CD4-positive, alpha-beta memory T cell (primary cell): ENCODE results near the gene CMKLR1. TPM values are rescaled to one million over a fixed set of nuclear protein-coding genes. Genes with fewer than 3 reads are reported as not detected.

Source experiments
- CTCF ChIA-PET: fragments of 350-600 bp; sonication (Branson Sonifier 250); formaldehyde crosslinking; loops from one replicate; lab custom pipeline; 2021; ENCODE audit warnings: inconsistent platforms; ENCODE audit not compliant: partially characterized antibody; lab: Charles Lee
- POLR2A ChIA-PET: fragments of 350-600 bp; sonication (Branson Sonifier 250); formaldehyde crosslinking; loops from one replicate; lab custom pipeline; 2021; ENCODE audit not compliant: partially characterized antibody; lab: Charles Lee
- DNase-seq, 5 donors: peaks; one replicate each; pipeline versions ENCODE4 v3.0.0 to v3.0.0-alpha.2; 2020 to 2022; ENCODE audit warnings: mixed read lengths in 1 of 5
- H3K27ac ChIP-seq: one replicate; pipeline ENCODE4 v1.7.0; 2013; ENCODE audit warnings: low read depth, low read length
- H3K27me3 ChIP-seq: 2 replicates; pipeline ENCODE4 v1.7.0; 2013; ENCODE audit warnings: mild to moderate bottlenecking, low read length, moderate library complexity; ENCODE audit not compliant: insufficient read depth
- H3K36me3 ChIP-seq: 2 replicates; pipeline ENCODE4 v1.7.0; 2013; ENCODE audit warnings: mild to moderate bottlenecking, low read length, moderate library complexity; ENCODE audit not compliant: insufficient read depth
- H3K4me1 ChIP-seq: 2 replicates; pipeline ENCODE4 v1.7.0; 2013; ENCODE audit warnings: mild to moderate bottlenecking, low read length, moderate library complexity; ENCODE audit not compliant: insufficient read depth
- H3K4me3 ChIP-seq, 2 donors: one replicate each; pipeline ENCODE4 v1.7.0; 2013; ENCODE audit warnings: low read length in 2 of 2, mild to moderate bottlenecking in 1 of 2
- H3K9me3 ChIP-seq, 2 donors: one replicate each; pipeline ENCODE4 v1.7.0; 2013; ENCODE audit warnings: low read length in 2 of 2, control low read depth in 1 of 2; ENCODE audit not compliant: control insufficient read depth in 1 of 2
- H3K27ac Mint-ChIP-seq, 7 donors: one replicate each; pipeline ENCODE4 v1.8.0; 2020 to 2021; ENCODE audit warnings: mixed read lengths in 7 of 7, mild to moderate bottlenecking in 6 of 7, inconsistent platforms in 3 of 7, moderate library complexity in 3 of 7
- H3K27me3 Mint-ChIP-seq, 2 donors: one replicate each; pipeline ENCODE4 v1.8.0; 2020 to 2021; ENCODE audit warnings: mixed read lengths in 2 of 2
- H3K36me3 Mint-ChIP-seq, 2 donors: one replicate each; pipeline ENCODE4 v1.8.0; 2020 to 2021; ENCODE audit warnings: mixed read lengths in 2 of 2, inconsistent platforms in 1 of 2, mild to moderate bottlenecking in 1 of 2
- H3K4me1 Mint-ChIP-seq, 4 donors: one replicate each; pipeline ENCODE4 v1.8.0; 2020 to 2021; ENCODE audit warnings: mixed read lengths in 4 of 4, mild to moderate bottlenecking in 1 of 4
- H3K4me3 Mint-ChIP-seq, 8 donors: one replicate each; pipeline ENCODE4 v1.8.0; 2020 to 2021; ENCODE audit warnings: mixed read lengths in 8 of 8, mild to moderate bottlenecking in 7 of 8, moderate library complexity in 6 of 8, inconsistent platforms in 3 of 8
- H3K9me3 Mint-ChIP-seq, 8 donors: one replicate each; pipeline ENCODE4 v1.8.0; 2020 to 2021; ENCODE audit warnings: mixed read lengths in 8 of 8, mild to moderate bottlenecking in 5 of 8, inconsistent platforms in 3 of 8, moderate library complexity in 1 of 8
- intact Hi-C: fragments of 100-400 bp; cut with micrococcal nuclease; formaldehyde crosslinking; loops from one replicate; pipeline ENCODE4 v1.15.1; 2023
- polyA plus RNA-seq, 2 donors: library from polyadenylated mRNA; unstranded; fragments of 300-500 nt; fragmentation: Illumina TruSeq; gene quantifications; one replicate each; pipeline ENCODE4 v1.2.3, GENCODE V29; 2021
- total RNA-seq, 2 experiments: library from RNA; stranded (reverse); gene quantifications; one replicate each; pipeline ENCODE4 v1.2.3, GENCODE V29; 2021

CMKLR1 gene
- total and polyA plus RNA-seq, 4 experiments from 2014 or later = 0.08 to 0.94 (median 0.87) TPM; not detected in 1

GRCh38 chr12:108379823-108380222 is 40.7 kb upstream of the CMKLR1 start:
- peaks cover 9% of the 10 kb centered on the region in 2 donors for H3K27me3 Mint-ChIP-seq
- peaks cover 0 to 3% of the 10 kb centered on the region in 2 donors for H3K36me3 Mint-ChIP-seq
- H3K36me3 ChIP-seq = no peaks in the 10 kb centered on the region
- CTCF ChIA-PET = interaction anchor here (0.9 kb wide), 1 partner anchor 11 kb away, joined by 3 read pairs; no protein-coding TSS in a partner anchor
- no peak overlapping the region for H3K4me3 Mint-ChIP-seq
- peaks cover 2 to 31% (median 18%) of the 10 kb centered on the region in 8 donors for H3K9me3 Mint-ChIP-seq
- H3K27me3 ChIP-seq = no peaks in the 10 kb centered on the region
- no peaks in the 10 kb centered on the region for H3K9me3 ChIP-seq
- H3K27ac ChIP-seq = no peak overlapping the region
- H3K4me1 Mint-ChIP-seq = no peaks in the 10 kb centered on the region
- no peak overlapping the region for H3K27ac Mint-ChIP-seq
- POLR2A ChIA-PET = no interaction called here
- no peak for DNase-seq
- no peak overlapping the region for H3K4me3 ChIP-seq
- no peaks in the 10 kb centered on the region for H3K4me1 ChIP-seq
- intact Hi-C loops = no loop called here

GRCh38 chr12:108378926-108379325 is 39.8 kb upstream of the CMKLR1 start:
- peaks cover 0 to 3% of the 10 kb centered on the region in 2 donors for H3K36me3 Mint-ChIP-seq
- POLR2A ChIA-PET = no interaction called here
- CTCF ChIA-PET = interaction anchor here (0.9 kb wide), 1 partner anchor 10 kb away, joined by 3 read pairs; no protein-coding TSS in a partner anchor
- Histone ChIP-seq H3K4me3 (no peak overlapping the region), H3K4me1 (no peaks in the 10 kb centered on the region), H3K9me3 (peaks cover 0 to 3% of the 10 kb centered on the region in 2 donors), H3K27me3 (no peaks in the 10 kb centered on the region), H3K27ac (no peak overlapping the region), H3K36me3 (no peaks in the 10 kb centered on the region)
- intact Hi-C loops = no loop called here
- H3K4me1 Mint-ChIP-seq = no peaks in the 10 kb centered on the region
- no peak overlapping the region for H3K4me3 Mint-ChIP-seq
- peaks cover 2 to 34% (median 23%) of the 10 kb centered on the region in 8 donors for H3K9me3 Mint-ChIP-seq
- peaks cover 9% of the 10 kb centered on the region in 2 donors for H3K27me3 Mint-ChIP-seq
- H3K27ac Mint-ChIP-seq = no peak overlapping the region
- DNase-seq = no peak

DNA sequence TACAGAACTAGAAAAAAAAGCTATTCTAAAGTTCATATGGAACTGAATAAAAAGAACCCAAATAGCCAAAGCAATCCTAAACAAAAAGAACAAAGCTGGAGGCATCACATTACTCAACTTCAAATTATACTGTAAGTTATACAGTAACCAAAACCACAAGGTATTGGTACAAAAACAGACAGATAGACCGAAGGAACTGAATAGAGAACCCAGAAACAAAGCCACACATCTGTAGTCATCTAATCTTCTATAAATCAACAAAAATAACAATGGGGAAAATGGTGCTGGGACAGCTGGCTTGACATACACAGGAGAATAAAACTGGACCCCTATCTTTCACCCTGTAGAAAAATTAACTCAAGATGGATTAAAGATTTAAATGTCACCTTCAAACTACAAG is 38.1 kb upstream of the CMKLR1 start:
- intact Hi-C loops = no loop called here
- DNase-seq = no peak
- ChIA-PET CTCF (no interaction called here), POLR2A (no interaction called here)
- Mint-ChIP-seq H3K4me1 (no peaks in the 10 kb centered on the region), H3K4me3 (no peak overlapping the region), H3K36me3 (peaks cover 2 to 8% of the 10 kb centered on the region in 2 donors), H3K27ac (no peak overlapping the region), H3K9me3 (peaks cover 5 to 49% (median 35%) of the 10 kb centered on the region in 8 donors), H3K27me3 (peaks cover 12 to 14% of the 10 kb centered on the region in 2 donors)
- no peaks in the 10 kb centered on the region for H3K4me1 ChIP-seq
- peaks cover 0 to 7% of the 10 kb centered on the region in 2 donors for H3K9me3 ChIP-seq
- no peak overlapping the region for H3K4me3 ChIP-seq
- H3K27me3 ChIP-seq = no peaks in the 10 kb centered on the region
- no peak overlapping the region for H3K27ac ChIP-seq
- no peaks in the 10 kb centered on the region for H3K36me3 ChIP-seq

GRCh38 chr12:108375986-108376663 is 37.0 kb upstream of the CMKLR1 start:
- no peak overlapping the region for H3K4me3 ChIP-seq
- Mint-ChIP-seq H3K27me3 (peaks cover 14% of the 10 kb centered on the region in 2 donors), H3K4me1 (no peaks in the 10 kb centered on the region), H3K27ac (no peak overlapping the region), H3K4me3 (no peak overlapping the region), H3K9me3 (peaks cover 5 to 52% (median 39%) of the 10 kb centered on the region in 8 donors), H3K36me3 (peaks cover 2 to 8% of the 10 kb centered on the region in 2 donors)
- no peaks in the 10 kb centered on the region for H3K36me3 ChIP-seq
- no peaks in the 10 kb centered on the region for H3K4me1 ChIP-seq
- ChIA-PET CTCF (no interaction called here), POLR2A (no interaction called here)
- no peak for DNase-seq
- intact Hi-C loops = no loop called here
- H3K27ac ChIP-seq = no peak overlapping the region
- H3K9me3 ChIP-seq = peaks cover 0 to 7% of the 10 kb centered on the region in 2 donors
- H3K27me3 ChIP-seq = no peaks in the 10 kb centered on the region

GRCh38 chr12:108374596-108375320 is 35.6 kb upstream of the CMKLR1 start:
- no peaks in the 10 kb centered on the region for H3K36me3 ChIP-seq
- intact Hi-C loops = no loop called here
- ChIA-PET POLR2A (no interaction called here), CTCF (no interaction called here)
- Mint-ChIP-seq H3K27me3 (peaks cover 11 to 14% of the 10 kb centered on the region in 2 donors), H3K36me3 (peaks cover 2 to 8% of the 10 kb centered on the region in 2 donors), H3K27ac (no peak overlapping the region), H3K4me3 (no peak overlapping the region), H3K9me3 (peaks cover 5 to 52% (median 39%) of the 10 kb centered on the region in 8 donors), H3K4me1 (no peaks in the 10 kb centered on the region)
- peaks cover 0 to 7% of the 10 kb centered on the region in 2 donors for H3K9me3 ChIP-seq
- H3K27me3 ChIP-seq = no peaks in the 10 kb centered on the region
- no peak for DNase-seq
- H3K4me1 ChIP-seq = no peaks in the 10 kb centered on the region
- no peak overlapping the region for H3K27ac ChIP-seq
- no peak overlapping the region for H3K4me3 ChIP-seq

GRCh38 chr12:108373111-108373510 is 34.0 kb upstream of the CMKLR1 start:
- Mint-ChIP-seq H3K27ac (no peak overlapping the region), H3K27me3 (peaks cover 11 to 14% of the 10 kb centered on the region in 2 donors), H3K4me1 (no peaks in the 10 kb centered on the region), H3K36me3 (peaks cover 2 to 8% of the 10 kb centered on the region in 2 donors), H3K9me3 (peaks cover 5 to 52% (median 38%) of the 10 kb centered on the region in 8 donors), H3K4me3 (no peak overlapping the region)
- no peaks in the 10 kb centered on the region for H3K27me3 ChIP-seq
- POLR2A ChIA-PET = no interaction called here
- no peaks in the 10 kb centered on the region for H3K4me1 ChIP-seq
- H3K9me3 ChIP-seq = peaks cover 0 to 7% of the 10 kb centered on the region in 2 donors
- no peaks in the 10 kb centered on the region for H3K36me3 ChIP-seq
- H3K27ac ChIP-seq = no peak overlapping the region
- intact Hi-C loops = no loop called here
- DNase-seq = no peak
- CTCF ChIA-PET = interaction anchor here (1.3 kb wide), 1 partner anchor 13 kb away, joined by 3 read pairs; no protein-coding TSS in a partner anchor
- no peak overlapping the region for H3K4me3 ChIP-seq

DNA sequence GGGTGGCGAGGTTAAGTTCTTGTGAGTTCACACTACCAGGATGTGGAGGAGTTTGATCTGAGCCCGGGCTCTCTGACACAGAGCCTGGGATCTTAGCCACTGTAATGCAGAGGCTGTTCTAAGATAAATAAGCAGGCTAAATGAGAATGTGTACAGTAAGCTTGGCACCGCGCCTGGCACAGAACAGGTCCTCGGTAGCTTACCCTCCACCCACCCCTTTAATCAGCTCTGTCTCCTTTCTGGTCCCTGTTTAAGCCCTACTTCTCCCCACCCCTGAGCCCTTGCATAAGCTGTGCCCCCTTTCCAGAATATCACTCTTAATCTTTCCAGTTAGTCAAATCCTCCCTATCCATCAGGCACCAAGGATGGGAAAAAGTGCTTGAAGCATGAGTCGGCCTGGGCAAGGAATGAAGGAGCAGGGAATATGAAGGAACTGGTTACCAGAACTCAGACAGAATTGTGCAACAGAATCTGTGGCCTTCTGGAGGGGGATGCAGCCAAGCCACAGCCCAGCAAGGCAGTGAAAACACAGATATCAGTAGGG is 32.8 kb upstream of the CMKLR1 start:
- Mint-ChIP-seq H3K36me3 (peaks cover 2 to 8% of the 10 kb centered on the region in 2 donors), H3K27me3 (peaks cover 7 to 12% of the 10 kb centered on the region in 2 donors), H3K4me3 (no peak overlapping the region), H3K27ac (no peak overlapping the region), H3K4me1 (no peaks in the 10 kb centered on the region), H3K9me3 (peaks cover 3 to 44% (median 31%) of the 10 kb centered on the region in 8 donors)
- POLR2A ChIA-PET = no interaction called here
- no peak for DNase-seq
- H3K27ac ChIP-seq = no peak overlapping the region
- H3K4me3 ChIP-seq = no peak overlapping the region
- H3K36me3 ChIP-seq = no peaks in the 10 kb centered on the region
- CTCF ChIA-PET = no interaction called here
- intact Hi-C loops = no loop called here
- no peaks in the 10 kb centered on the region for H3K27me3 ChIP-seq
- no peaks in the 10 kb centered on the region for H3K4me1 ChIP-seq
- peaks cover 0 to 7% of the 10 kb centered on the region in 2 donors for H3K9me3 ChIP-seq
